ENCODE data around the gene SNRPA.

SNRPA gene

GRCh38 chr19:40762754-40763470 is 11.9 kb downstream of the SNRPA start:
- POLR2A ChIA-PET = interaction anchor here (0.5 to 1.9 kb wide), 3 partner anchors 12 to 620 kb away, joined by 3 to 11 read pairs (median 4); partner anchors contain the start of genes ACTMAP, RAB4B and SNRPA
- CTCF ChIA-PET = interaction anchor here (0.5 to 1.0 kb wide), 3 partner anchors 14 to 495 kb away, joined by 3 read pairs; no protein-coding TSS in a partner anchor
- no peaks in the 10 kb centered on the region for H3K4me1 ChIP-seq (ENCODE audit: control insufficient read depth, insufficient read depth, low read length)
- TF ChIP-seq ZIC2 (tag by site-specific recombination; IDR thresholded peaks at IDR 0.05) = peak; percentile 100
- TF ChIP-seq ZNF155 (tag by site-specific recombination; IDR thresholded peaks at IDR 0.05) = no peak
- peak; percentile 60 for TF ChIP-seq GLIS1 (tag by site-specific recombination; IDR thresholded peaks at IDR 0.05)
- peak; percentile 33; the same call in 1 of the 2 replicates for TF ChIP-seq ZNF600 (tag by site-specific recombination; IDR thresholded peaks at IDR 0.05)
- H3K4me3 ChIP-seq (ENCODE audit: low read depth, low read length) = no peak overlapping the region
- peak overlapping the region; percentile 34; the same call in 1 of the 2 replicates for H3K27ac ChIP-seq (ENCODE audit: extremely low read depth, low read depth, low read length)
- peaks cover 83 to 100% of the 10 kb centered on the region in 2 experiments for H3K36me3 ChIP-seq (ENCODE audit: control insufficient read depth in 2 of 2, insufficient read depth in 1 of 2, low read length in 2 of 2)
- H3K9me3 ChIP-seq (ENCODE audit: control insufficient read depth, insufficient read depth, low read depth, low read length) = no peaks in the 10 kb centered on the region

- H3K4me1 ChIP-seq (ENCODE audit: control insufficient read depth, insufficient read depth, low read length) = no peaks in the 10 kb centered on the region
- TF ChIP-seq ZNF48 (tag by site-specific recombination; IDR thresholded peaks at IDR 0.05) (no peak), ZNF274 (IDR thresholded peaks at IDR 0.05; ENCODE audit: low read length) (no peak), ZNF274 (tag by site-specific recombination; IDR thresholded peaks at IDR 0.05; ENCODE audit: borderline replicate concordance) (no peak), FEZF1 (tag by site-specific recombination; IDR thresholded peaks at IDR 0.05) (no peak), ZNF121 (tag by site-specific recombination; IDR thresholded peaks at IDR 0.05) (no peak), ZFP41 (tag by site-specific recombination; IDR thresholded peaks at IDR 0.05; ENCODE audit: borderline replicate concordance) (no peak), ZNF660 (tag by site-specific recombination; IDR thresholded peaks at IDR 0.05) (no peak), MYNN (tag by site-specific recombination; IDR thresholded peaks at IDR 0.05; ENCODE audit: borderline replicate concordance) (no peak), ZFP37 (tag by site-specific recombination; IDR thresholded peaks at IDR 0.05) (no peak), RBAK (tag by site-specific recombination; IDR thresholded peaks at IDR 0.05) (no peak), ZNF513 (tag by site-specific recombination; IDR thresholded peaks at IDR 0.05) (no peak)
- no peaks in the 10 kb centered on the region for H3K9me3 ChIP-seq (ENCODE audit: control insufficient read depth, insufficient read depth, low read depth, low read length)
- ChIA-PET CTCF (interaction anchor here (1.0 kb wide), 1 partner anchor 14 kb away, joined by 3 read pairs; no protein-coding TSS in a partner anchor), POLR2A (interaction anchor here (1.3 to 1.9 kb wide), 2 partner anchors 13 to 15 kb away, joined by 4 to 11 read pairs; partner anchors contain the start of genes ACTMAP, RAB4B and SNRPA)
- H3K27ac ChIP-seq (ENCODE audit: extremely low read depth, low read depth, low read length) = no peak overlapping the region
- no peak overlapping the region for H3K4me3 ChIP-seq (ENCODE audit: low read depth, low read length)
- peaks cover 77 to 99% of the 10 kb centered on the region in 2 experiments for H3K36me3 ChIP-seq (ENCODE audit: control insufficient read depth in 2 of 2, insufficient read depth in 1 of 2, low read length in 2 of 2)
These were observed 12.5 kb downstream of the SNRPA start for GRCh38 chr19:40763526-40763925.

GRCh38 chr19:40763963-40764362 is 13.0 kb downstream of the SNRPA start:
- H3K36me3 ChIP-seq (ENCODE audit: control insufficient read depth in 2 of 2, insufficient read depth in 1 of 2, low read length in 2 of 2) = peaks cover 73 to 99% of the 10 kb centered on the region in 2 experiments
- no peak overlapping the region for H3K27ac ChIP-seq (ENCODE audit: extremely low read depth, low read depth, low read length)
- H3K9me3 ChIP-seq (ENCODE audit: control insufficient read depth, insufficient read depth, low read depth, low read length) = no peaks in the 10 kb centered on the region
- no peak overlapping the region for H3K4me3 ChIP-seq (ENCODE audit: low read depth, low read length)
- ChIA-PET POLR2A (interaction anchor here (1.3 to 1.9 kb wide), 2 partner anchors 13 to 14 kb away, joined by 4 to 11 read pairs; partner anchors contain the start of genes ACTMAP, RAB4B and SNRPA), CTCF (no interaction called here)
- no peaks in the 10 kb centered on the region for H3K4me1 ChIP-seq (ENCODE audit: control insufficient read depth, insufficient read depth, low read length)
- no peak for TF ChIP-seq GLI2 (tag by site-specific recombination; IDR thresholded peaks at IDR 0.05; ENCODE audit: borderline replicate concordance, low read depth)
- 0 out of 2 replicates have a peak, but pooled peaks have one; percentile 27 for TF ChIP-seq EGR2 (tag by site-specific recombination; IDR thresholded peaks at IDR 0.05; ENCODE audit: low read depth)
- peak; percentile 3; the same call in 1 of the 2 replicates for TF ChIP-seq ZNF146 (tag by site-specific recombination; IDR thresholded peaks at IDR 0.05)
- 0 out of 2 replicates have a peak, but pooled peaks have one; percentile 16 for TF ChIP-seq PRDM4 (tag by site-specific recombination; IDR thresholded peaks at IDR 0.05)
